K562 (cell line): Measurements from ENCODE around the gene ETV3. TPM values are rescaled to one million over a fixed set of nuclear protein-coding genes. Genes with fewer than 3 reads are reported as not detected.

Experiments used
- ATAC-seq: fragments of 200-7000 bp; cut with Tn5 transposase; 3 replicates; pipeline ENCODE4 v1.9.1; 2020; ENCODE audit warnings: moderate library complexity
- BruUV-seq: library from RNA; stranded (reverse); fragments of 400-500 nt; replicated peaks from 2 replicates; lab custom pipeline; 2021; lab: Mats Ljungman, UMichigan
- CTCF ChIA-PET: fragments of 300-600 bp; formaldehyde crosslinking; extraction: SDS; loops from one replicate; lab custom pipeline; 2021; ENCODE audit warnings: low intra/inter-chr PET ratio; lab: Yijun Ruan, JAX
- POLR2A ChIA-PET: fragments of 300-600, 350-650 bp; sonication (Branson Sonifier 250); formaldehyde crosslinking; extraction: SDS; loops from one replicate; lab custom pipeline; 2021; ENCODE audit warnings: antibody characterized with exemption, inconsistent platforms; lab: Yijun Ruan, JAX
- DNase-seq, 4 experiments: peaks; one replicate each; pipeline versions ENCODE4 v3.0.0 to v3.0.0-alpha.2; 2011 to 2018; ENCODE audit warnings: low spot score in 3 of 4, mixed read lengths in 3 of 4; ENCODE audit errors: extremely low read depth in 1 of 4
- FAIRE-seq: peaks from 2 replicates; lab custom pipeline; 2011; peaks lifted over from hg19 to GRCh38; lab: Jason Lieb, UNC
- H2AFZ ChIP-seq: 2 replicates; pipeline ENCODE4 v1.6.0; 2011; ENCODE audit warnings: low read depth, low read length, control low read depth, inconsistent platforms
- H3K27ac ChIP-seq: fragments of 200-600 bp; 3 replicates; pipeline ENCODE4 v1.8.0; 2011; ENCODE audit warnings: low read depth, mild to moderate bottlenecking, control low read depth, inconsistent platforms, low read length, moderate library complexity, mixed read lengths; ENCODE audit errors: extremely low read depth
- H3K27me3 ChIP-seq, 2 experiments: fragments of 300-600 bp in 1 of 2; 2 replicates in 1 of 2; 3 replicates in 1 of 2; pipeline versions ENCODE4 v1.6.0 to v1.8.0; 2011; ENCODE audit warnings: inconsistent platforms in 2 of 2, low read length in 2 of 2, mild to moderate bottlenecking in 1 of 2, mixed read lengths in 1 of 2, moderate library complexity in 1 of 2; ENCODE audit not compliant: control insufficient read depth in 2 of 2, insufficient read depth in 2 of 2
- H3K36me3 ChIP-seq: fragments of 300-600 bp; 3 replicates; pipeline ENCODE4 v1.8.0; 2011; ENCODE audit warnings: mild to moderate bottlenecking, low read length, inconsistent platforms; ENCODE audit not compliant: control insufficient read depth, insufficient read depth
- H3K4me1 ChIP-seq, 2 experiments: fragments of 200-600 bp in 1 of 2; replicated peaks in 1 of 2; 2 replicates in 1 of 2; 3 replicates in 1 of 2; pipeline versions ENCODE4 v1.5.1 to v1.8.0; 2011; ENCODE audit warnings: inconsistent platforms in 2 of 2, low read length in 2 of 2, mild to moderate bottlenecking in 1 of 2, mixed read lengths in 1 of 2, moderate library complexity in 1 of 2; ENCODE audit not compliant: control insufficient read depth in 2 of 2, insufficient read depth in 2 of 2
- H3K4me2 ChIP-seq: 2 replicates; pipeline ENCODE4 v1.6.1; 2011; ENCODE audit warnings: low read length, control low read depth, inconsistent platforms, mixed read lengths; ENCODE audit not compliant: insufficient read depth
- H3K4me3 ChIP-seq: fragments of 200-600 bp; sonication (generic), shearing (Covaris generic); 2 replicates; pipeline ENCODE4 v1.5.1; 2016; ENCODE audit warnings: control low read depth, inconsistent platforms
- H3K79me2 ChIP-seq: fragments of 200-600 bp; 3 replicates; pipeline ENCODE4 v1.8.0; 2011; ENCODE audit warnings: low read length, inconsistent platforms; ENCODE audit not compliant: control insufficient read depth, insufficient read depth
- H3K9ac ChIP-seq, 2 experiments: 2 replicates each; pipeline versions ENCODE4 v1.6.0 to v1.6.1; 2011; ENCODE audit warnings: low read depth in 2 of 2, low read length in 2 of 2, control low read depth in 1 of 2, inconsistent platforms in 1 of 2, mild to moderate bottlenecking in 1 of 2, mixed read lengths in 1 of 2; ENCODE audit not compliant: insufficient read depth in 1 of 2
- H3K9me1 ChIP-seq: one replicate; pipeline ENCODE4 v1.6.0; 2011; ENCODE audit warnings: inconsistent platforms, mild to moderate bottlenecking, low read length, moderate library complexity; ENCODE audit not compliant: control insufficient read depth, insufficient read depth
- H3K9me3 ChIP-seq: replicated peaks from 2 replicates; pipeline ENCODE4 v1.5.1; 2011; ENCODE audit warnings: low read depth, low read length, inconsistent platforms; ENCODE audit not compliant: control insufficient read depth, insufficient read depth
- H4K20me1 ChIP-seq: replicated peaks from 2 replicates; pipeline ENCODE4 v1.6.1; 2011; ENCODE audit warnings: low read length, inconsistent platforms, mixed read lengths; ENCODE audit not compliant: control insufficient read depth, insufficient read depth
- ARID4B ChIP-seq: sonication (generic); formaldehyde crosslinking; IDR thresholded peaks from 2 replicates; pipeline ENCODE4 v1.8.0; 2022; ENCODE audit warnings: mild to moderate bottlenecking, missing genetic modification reagents
- CBFA2T3 ChIP-seq: fragments of 450-650 bp; IDR thresholded peaks from 2 replicates; pipeline ENCODE4 v1.6.1; 2017
- CEBPG ChIP-seq, 3 experiments: fragments of 200-800 bp in 1 of 3; sonication (Bioruptor generic) in 1 of 3; sonication (generic) in 1 of 3; formaldehyde crosslinking in 1 of 3; IDR thresholded peaks in 2 of 3; conservative IDR thresholded peaks in 1 of 3; 2 replicates each; pipeline versions ENCODE4 v1.6.1 to v1.8.0; 2016 to 2022; ENCODE audit warnings: missing compliant biosample characterization in 2 of 3, missing genetic modification characterization in 2 of 3, mild to moderate bottlenecking in 1 of 3, missing genetic modification reagents in 1 of 3
- CGGBP1 ChIP-seq: fragments of 250-450 bp; sonication (Bioruptor Pico); IDR thresholded peaks from 2 replicates; pipeline ENCODE4 v1.9.0; 2021; ENCODE audit warnings: mild to moderate bottlenecking
- CTCF ChIP-seq, 3 experiments: IDR thresholded peaks in 2 of 3; conservative IDR thresholded peaks in 1 of 3; 2 replicates each; pipeline ENCODE4 v1.5.1; 2011 to 2012; ENCODE audit warnings: low read length in 3 of 3, mild to moderate bottlenecking in 3 of 3, control low read depth in 2 of 3, improper control_type of control experiment in 1 of 3, inconsistent platforms in 1 of 3, low read depth in 1 of 3, mixed read lengths in 1 of 3, moderate library complexity in 1 of 3; ENCODE audit not compliant: insufficient read depth in 2 of 3
- FIP1L1 ChIP-seq: fragments of 200-400 bp; formaldehyde crosslinking; IDR thresholded peaks from 2 replicates; pipeline ENCODE4 v1.6.1; 2018; ENCODE audit warnings: mild to moderate bottlenecking, low read depth, low read length; ENCODE audit not compliant: poor library complexity, severe bottlenecking
- FOXP4 ChIP-seq: sonication (generic); formaldehyde crosslinking; IDR thresholded peaks from 2 replicates; pipeline ENCODE4 v1.8.0; 2022; ENCODE audit warnings: mild to moderate bottlenecking, missing genetic modification reagents, borderline replicate concordance
- GATAD2A ChIP-seq: fragments of 450-650 bp; IDR thresholded peaks from 2 replicates; pipeline ENCODE4 v1.6.1; 2017
- L3MBTL2 ChIP-seq: fragments of 450-650 bp; IDR thresholded peaks from 2 replicates; pipeline ENCODE4 v1.6.1; 2016; ENCODE audit warnings: mild to moderate bottlenecking, moderate library complexity
- MLX ChIP-seq, 2 experiments: fragments of 450-650 bp in 1 of 2; sonication (generic) in 1 of 2; formaldehyde crosslinking; conservative IDR thresholded peaks; 2 replicates each; pipeline versions ENCODE4 v1.4.0 to v1.8.1; 2020 to 2022; ENCODE audit warnings: mild to moderate bottlenecking in 1 of 2, missing genetic modification reagents in 1 of 2
- POLR2B ChIP-seq: fragments of 450-650 bp; IDR thresholded peaks from 2 replicates; pipeline ENCODE4 v1.6.1; 2018; ENCODE audit warnings: low read depth; ENCODE audit not compliant: partially characterized antibody
- ZNF41 ChIP-seq: fragments of 250-450 bp; sonication (Bioruptor Pico); conservative IDR thresholded peaks from 2 replicates; pipeline ENCODE4 v1.4.0; 2020; ENCODE audit warnings: mild to moderate bottlenecking
- ZSCAN32 ChIP-seq: fragments of 450-650 bp; formaldehyde crosslinking; IDR thresholded peaks from 2 replicates; pipeline ENCODE4 v1.4.0; 2020; ENCODE audit warnings: mild to moderate bottlenecking, moderate library complexity
- WGBS: fragments of 100-300 bp; shearing (Covaris generic); methylation state at CpG from one replicate; pipeline ENCODE4 v1.1.6; 2016; ENCODE audit warnings: low coverage, mixed read lengths; ENCODE audit not compliant: insufficient coverage; ENCODE audit errors: missing lambda C conversion rate; 5-methylcytosine and 5-hydroxymethylcytosine counted together
- in situ Hi-C: fragments of 300-500 bp; cut with MboI; formaldehyde crosslinking; loops from 4 replicates; pipeline ENCODE4 v1.15.0; 2018; ENCODE audit warnings: inconsistent platforms, mixed read lengths
- intact Hi-C: fragments of 100-400 bp; cut with micrococcal nuclease; formaldehyde crosslinking; loops from 2 replicates; pipeline ENCODE4 v1.14.2; 2022
- polyA plus RNA-seq, 8 experiments: library from polyadenylated mRNA; depleted of rRNA in 4 of 8; stranded (reverse) in 5 of 8; unstranded in 3 of 8; fragments of >200 nt; fragmentation: Nextera tagmentation in 2 of 8; fragmentation: Illumina TruSeq in 1 of 8; extraction: Ambion mirVana in 2 of 8; extraction: Trizol in 1 of 8; gene quantifications; 2 replicates each; pipeline versions ENCODE4 v1.2.1 to v1.2.3, GENCODE V29; 2011 to 2014; ENCODE audit warnings: inconsistent platforms in 1 of 8, missing spikeins in 1 of 8
- total RNA-seq, 7 experiments: library from RNA; depleted of rRNA in 6 of 7; stranded (reverse); fragments of >200 nt in 6 of 7; fragmentation: Illumina TruSeq in 2 of 7; extraction: Trizol in 2 of 7; gene quantifications; 2 replicates each; pipeline versions ENCODE4 v1.2.1 to v1.2.3, GENCODE V29; 2011 to 2021; ENCODE audit warnings: low replicate concordance in 1 of 7

Gene ETV3
- total and polyA plus RNA-seq, 9 of the 15 experiments (the other 6 are each of a cell fraction or from before 2014, with no cell fraction given): 3.1 to 16.0 (median 9.0) TPM

GRCh38 chr1:157146244-157146643 is 8.0 kb upstream of the ETV3 start:
- no peaks in the 10 kb centered on the region; the same call in 2 of the 3 replicates for H3K36me3 ChIP-seq
- ChIA-PET CTCF (no interaction called here), POLR2A (no interaction called here)
- no peak overlapping the region for H3K27ac ChIP-seq
- intact Hi-C loops: no loop called here
- H3K9ac ChIP-seq: no peak overlapping the region
- in situ Hi-C loops: no loop called here
- no peaks in the 10 kb centered on the region for H3K79me2 ChIP-seq
- no peaks in the 10 kb centered on the region for H3K9me3 ChIP-seq
- ATAC-seq (no peak), DNase-seq (no peak), FAIRE-seq (no peak)
- WGBS: 30% methylated on average over 3 of the region's 3 CpGs
- no TSS peak for BruUV-seq
- no peak overlapping the region for H3K4me3 ChIP-seq
- H3K9me1 ChIP-seq: no peaks in the 10 kb centered on the region
- H3K27me3 ChIP-seq: no peaks in the 10 kb centered on the region
- H3K4me2 ChIP-seq: no peak overlapping the region
- no peaks in the 10 kb centered on the region for H4K20me1 ChIP-seq
- H3K4me1 ChIP-seq: peaks cover 7 to 40% of the 10 kb centered on the region in 2 experiments; a peak in 4 of 5 replicates
- peak overlapping the region; percentile 94 for H2AFZ ChIP-seq
- no peak for TF ChIP-seq ZSCAN32 (CRISPR knock-in tag)
- no peak for TF ChIP-seq ZNF41 (CRISPR knock-in tag)
- TF ChIP-seq L3MBTL2: no peak
- no peak for TF ChIP-seq MLX (CRISPR knock-in tag; conservative IDR thresholded peaks at IDR 0.05)
- no peak for TF ChIP-seq POLR2B
- no peak for TF ChIP-seq CTCF (IDR thresholded peaks at IDR 0.05 in 2 of 3, conservative IDR thresholded peaks at IDR 0.05 in 1 of 3; ENCODE audit: insufficient read depth in 2 of 3, low read depth in 1 of 3, low read length in 3 of 3)
- TF ChIP-seq CEBPG (CRISPR knock-in tag; IDR thresholded peaks at IDR 0.05): no peak
- no peak for TF ChIP-seq CEBPG (tag; conservative IDR thresholded peaks at IDR 0.05 in 1 of 2, IDR thresholded peaks at IDR 0.05 in 1 of 2)
- no peak for TF ChIP-seq CBFA2T3
- no peak for TF ChIP-seq FIP1L1
- TF ChIP-seq ARID4B (CRISPR knock-in tag): no peak
- no peak for TF ChIP-seq GATAD2A
- TF ChIP-seq CGGBP1 (CRISPR knock-in tag): no peak
- no peak for TF ChIP-seq FOXP4 (CRISPR knock-in tag)
